Measurements from ENCODE around the gene GAS2.

Gene GAS2

DNA sequence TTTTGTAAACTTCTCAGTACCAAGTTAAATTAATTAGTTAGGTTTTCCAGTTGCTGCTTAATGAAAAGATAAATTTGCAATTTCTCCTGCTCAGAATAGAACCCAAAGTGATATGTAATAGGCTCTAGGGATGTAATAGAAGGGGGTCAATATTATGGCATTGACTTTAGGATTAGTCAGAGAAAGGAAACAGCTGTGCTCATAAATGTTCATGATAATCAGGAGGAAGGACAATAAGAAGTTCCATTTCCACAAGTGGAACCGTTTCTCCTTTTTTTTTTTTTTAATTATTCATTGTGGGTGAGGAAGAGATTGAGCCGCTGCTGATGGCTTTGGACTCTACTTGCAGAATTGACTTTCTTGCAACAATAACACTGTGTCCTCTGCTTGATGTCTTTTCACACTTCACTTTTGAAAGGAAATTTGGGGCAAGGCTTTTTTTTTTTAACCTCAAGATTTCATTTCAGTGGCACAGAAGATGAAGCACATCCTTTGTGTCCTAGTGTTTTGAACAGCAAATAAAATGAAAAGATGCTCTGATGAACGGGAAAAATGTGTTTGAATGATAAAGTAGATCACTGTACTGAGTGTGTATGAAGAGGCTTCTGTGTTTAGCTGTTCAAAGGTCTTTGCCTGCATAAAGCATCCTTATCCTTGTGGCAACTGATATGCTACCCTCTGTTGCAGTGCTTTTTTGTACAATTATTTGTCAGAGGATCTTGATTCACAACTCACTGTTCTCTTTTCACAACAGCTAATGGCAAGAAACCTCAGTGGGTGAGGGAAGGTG is 62.4 kb downstream of the GAS2 start:
- DNase-seq (ENCODE audit: low read depth, low spot score): no peak
- Histone ChIP-seq H3K9me3 (ENCODE audit: insufficient read depth, low read length) (no peaks in the 10 kb centered on the region), H3K4me3 (ENCODE audit: insufficient read length, low read depth) (no peak overlapping the region), H3K9ac (ENCODE audit: insufficient read length, low read depth) (no peak overlapping the region), H3K4me1 (ENCODE audit: insufficient read depth, insufficient read length) (no peaks in the 10 kb centered on the region), H3K36me3 (ENCODE audit: insufficient read depth, insufficient read length, low read length) (no peaks in the 10 kb centered on the region), H3K27me3 (ENCODE audit: insufficient read depth, insufficient read length) (no peaks in the 10 kb centered on the region)
- TF ChIP-seq YY1 (IDR thresholded peaks at IDR 0.05; ENCODE audit: insufficient read depth, insufficient read length) (no peak), ZNF274 (IDR thresholded peaks at IDR 0.05; ENCODE audit: low read depth, low read length) (no peak), SUZ12 (IDR thresholded peaks at IDR 0.05; ENCODE audit: extremely low read depth, insufficient read depth, insufficient read length) (no peak)

DNA sequence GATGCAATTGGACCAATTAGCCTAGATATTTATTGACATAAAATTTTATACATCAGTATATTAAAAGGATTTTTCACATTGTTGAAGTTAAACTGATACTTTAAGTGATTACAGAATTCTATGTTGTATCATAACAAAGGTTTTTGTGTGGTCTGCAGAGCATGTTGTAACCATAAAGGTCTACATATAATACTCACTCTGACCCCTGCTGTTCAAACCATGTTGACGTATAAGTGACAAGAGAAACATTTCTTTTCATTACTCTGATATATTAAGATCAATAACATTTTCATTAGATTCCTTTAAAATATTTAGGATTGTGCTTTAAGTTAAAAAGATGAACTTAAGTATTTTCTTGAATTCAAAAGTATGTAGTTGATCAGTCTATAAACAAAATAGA is 63.9 kb downstream of the GAS2 start:
- TF ChIP-seq YY1 (IDR thresholded peaks at IDR 0.05; ENCODE audit: insufficient read depth, insufficient read length): no peak
- no peak for TF ChIP-seq ZNF274 (IDR thresholded peaks at IDR 0.05; ENCODE audit: low read depth, low read length)
- TF ChIP-seq SUZ12 (IDR thresholded peaks at IDR 0.05; ENCODE audit: extremely low read depth, insufficient read depth, insufficient read length): no peak
- DNase-seq (ENCODE audit: low read depth, low spot score): peak; percentile 0
- Histone ChIP-seq H3K27me3 (ENCODE audit: insufficient read depth, insufficient read length) (no peaks in the 10 kb centered on the region), H3K4me1 (ENCODE audit: insufficient read depth, insufficient read length) (no peaks in the 10 kb centered on the region), H3K36me3 (ENCODE audit: insufficient read depth, insufficient read length, low read length) (no peaks in the 10 kb centered on the region), H3K9ac (ENCODE audit: insufficient read length, low read depth) (no peak overlapping the region), H3K4me3 (ENCODE audit: insufficient read length, low read depth) (no peak overlapping the region), H3K9me3 (ENCODE audit: insufficient read depth, low read length) (no peaks in the 10 kb centered on the region)

DNA sequence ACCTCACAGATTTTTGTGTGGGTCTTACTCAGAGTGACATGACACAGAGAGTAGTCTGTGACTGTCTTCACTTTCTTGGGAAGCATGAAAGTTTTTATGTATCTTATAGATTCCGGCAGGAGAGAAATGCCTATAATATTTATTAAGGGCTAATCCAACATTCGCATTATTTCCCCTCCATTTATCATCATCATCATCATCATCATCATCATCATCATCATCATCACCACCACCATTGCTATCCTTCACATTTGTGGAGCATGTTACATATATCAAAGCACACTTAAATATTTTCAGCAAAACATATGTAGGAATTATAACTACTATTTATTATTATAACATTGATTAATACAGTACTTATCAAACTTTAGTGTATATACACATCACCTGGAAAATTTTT is 66.2 kb downstream of the GAS2 start:
- TF ChIP-seq ZNF274 (IDR thresholded peaks at IDR 0.05; ENCODE audit: low read depth, low read length) (no peak), YY1 (IDR thresholded peaks at IDR 0.05; ENCODE audit: insufficient read depth, insufficient read length) (no peak)
- DNase-seq (ENCODE audit: low read depth, low spot score): no peak
- H3K36me3 ChIP-seq (ENCODE audit: insufficient read depth, insufficient read length, low read length): no peaks in the 10 kb centered on the region

DNA sequence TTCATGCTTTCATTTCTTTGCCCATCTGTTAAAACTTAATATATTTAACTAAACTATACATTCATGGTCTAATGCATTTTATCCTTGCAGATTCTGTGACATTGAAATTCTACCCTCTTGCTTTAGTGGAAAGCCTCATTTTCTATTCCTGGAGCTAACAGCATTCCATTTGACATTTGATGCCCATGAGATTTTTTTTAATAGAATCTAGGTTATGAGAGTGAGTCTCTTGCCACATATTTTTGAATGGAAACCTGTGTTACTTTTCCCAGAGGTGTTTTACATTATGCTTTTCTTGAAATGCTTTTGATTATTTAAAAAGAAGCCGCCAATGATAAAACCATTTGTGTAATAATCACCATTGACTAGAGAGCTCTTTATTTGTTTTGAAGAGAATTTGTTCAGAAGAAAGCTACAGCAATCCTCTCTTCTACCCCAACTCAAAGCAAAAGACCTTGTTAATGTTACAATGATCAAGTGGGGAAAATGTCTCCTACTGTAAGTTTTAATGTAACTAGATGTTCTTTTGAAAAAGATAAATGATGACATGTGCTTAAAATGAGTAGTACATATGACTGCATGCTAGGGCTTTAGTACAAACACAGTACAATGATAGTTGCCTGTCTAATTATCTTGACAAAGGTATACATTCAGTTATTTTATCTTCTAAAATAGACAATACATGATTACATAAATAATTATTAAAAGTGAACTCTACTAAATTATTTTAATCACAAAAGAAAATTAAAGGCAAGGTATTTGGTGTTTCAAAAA is 67.3 kb downstream of the GAS2 start:
- Histone ChIP-seq H3K9me3 (ENCODE audit: insufficient read depth, low read length) (no peaks in the 10 kb centered on the region), H3K4me1 (ENCODE audit: insufficient read depth, insufficient read length) (no peaks in the 10 kb centered on the region), H3K9ac (ENCODE audit: insufficient read length, low read depth) (no peak overlapping the region), H3K27me3 (ENCODE audit: insufficient read depth, insufficient read length) (no peaks in the 10 kb centered on the region), H3K4me3 (ENCODE audit: insufficient read length, low read depth) (no peak overlapping the region), H3K36me3 (ENCODE audit: insufficient read depth, insufficient read length, low read length) (no peaks in the 10 kb centered on the region)
- no peak for DNase-seq (ENCODE audit: low read depth, low spot score)
- no peak for TF ChIP-seq SUZ12 (IDR thresholded peaks at IDR 0.05; ENCODE audit: extremely low read depth, insufficient read depth, insufficient read length)
- TF ChIP-seq YY1 (IDR thresholded peaks at IDR 0.05; ENCODE audit: insufficient read depth, insufficient read length): no peak
- TF ChIP-seq ZNF274 (IDR thresholded peaks at IDR 0.05; ENCODE audit: low read depth, low read length): no peak

More for the DNA sequence above, 66.2 kb downstream of the GAS2 start:
- Histone ChIP-seq H3K4me3 (ENCODE audit: insufficient read length, low read depth) (no peak overlapping the region), H3K9ac (ENCODE audit: insufficient read length, low read depth) (no peak overlapping the region), H3K27me3 (ENCODE audit: insufficient read depth, insufficient read length) (no peaks in the 10 kb centered on the region), H3K9me3 (ENCODE audit: insufficient read depth, low read length) (no peaks in the 10 kb centered on the region), H3K4me1 (ENCODE audit: insufficient read depth, insufficient read length) (no peaks in the 10 kb centered on the region)

DNA sequence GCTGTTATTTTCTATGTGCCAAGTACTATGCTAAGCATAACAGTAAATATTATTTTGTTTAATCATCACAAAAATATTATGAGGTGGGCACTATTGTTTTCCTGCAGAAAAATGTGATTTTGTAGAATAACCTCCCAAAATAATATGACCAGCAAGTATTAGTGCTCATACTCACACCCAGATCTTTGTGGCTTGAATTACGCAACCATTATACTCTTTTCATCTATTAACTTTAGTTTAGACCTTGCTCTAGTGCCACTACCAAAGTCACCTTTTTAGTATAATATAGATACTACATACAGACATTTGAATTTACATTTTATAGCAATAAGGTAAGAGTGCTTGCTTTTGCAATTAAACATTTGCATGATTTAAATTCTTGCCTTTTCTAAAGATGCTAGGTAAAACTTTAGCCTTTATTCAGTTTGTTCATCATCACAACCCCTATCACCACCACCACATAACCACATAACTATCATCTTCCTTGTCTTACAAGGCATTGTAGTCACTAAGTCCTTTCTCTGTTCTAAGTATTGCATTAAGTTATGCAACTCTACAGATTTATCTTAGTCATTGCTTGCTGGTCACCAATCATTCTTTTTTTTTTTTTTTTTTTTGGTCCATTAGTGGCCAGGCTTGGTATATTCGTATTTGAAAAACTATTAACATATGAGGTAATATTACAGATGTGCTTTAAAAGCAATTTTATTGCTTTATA is 68.4 kb downstream of the GAS2 start:
- H3K27me3 ChIP-seq (ENCODE audit: insufficient read depth, insufficient read length): no peaks in the 10 kb centered on the region
- no peak overlapping the region for H3K9ac ChIP-seq (ENCODE audit: insufficient read length, low read depth)
- no peaks in the 10 kb centered on the region for H3K36me3 ChIP-seq (ENCODE audit: insufficient read depth, insufficient read length, low read length)
- DNase-seq (ENCODE audit: low read depth, low spot score): no peak
- no peaks in the 10 kb centered on the region for H3K4me1 ChIP-seq (ENCODE audit: insufficient read depth, insufficient read length)
- H3K9me3 ChIP-seq (ENCODE audit: insufficient read depth, low read length): no peaks in the 10 kb centered on the region
- TF ChIP-seq SUZ12 (IDR thresholded peaks at IDR 0.05; ENCODE audit: extremely low read depth, insufficient read depth, insufficient read length) (no peak), ZNF274 (IDR thresholded peaks at IDR 0.05; ENCODE audit: low read depth, low read length) (no peak), YY1 (IDR thresholded peaks at IDR 0.05; ENCODE audit: insufficient read depth, insufficient read length) (no peak)
- no peak overlapping the region for H3K4me3 ChIP-seq (ENCODE audit: insufficient read length, low read depth)

DNA sequence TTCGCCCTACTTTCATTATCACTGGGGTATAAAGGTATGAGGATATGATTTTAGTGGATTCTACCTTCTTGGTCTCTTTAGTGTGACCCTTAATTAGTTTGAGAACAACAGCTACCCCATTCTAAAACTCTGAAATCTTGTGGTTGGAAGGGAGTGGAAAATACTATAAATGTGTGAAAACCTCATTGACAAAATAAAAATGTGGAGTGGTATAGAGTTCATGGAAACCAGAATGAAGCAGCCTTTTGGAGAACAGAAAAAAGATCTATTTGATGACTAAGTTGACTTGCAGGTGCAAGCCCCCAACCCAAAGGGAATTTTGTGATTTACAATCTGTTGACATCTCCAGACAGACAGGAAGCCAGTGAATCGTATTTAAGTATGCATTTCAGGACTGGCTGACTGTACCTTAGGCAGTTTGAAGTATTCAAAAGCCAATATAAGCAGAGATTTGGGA is 75.8 kb downstream of the GAS2 start:
- TF ChIP-seq ZNF274 (IDR thresholded peaks at IDR 0.05; ENCODE audit: low read depth, low read length) (no peak), YY1 (IDR thresholded peaks at IDR 0.05; ENCODE audit: insufficient read depth, insufficient read length) (no peak)
- Histone ChIP-seq H3K9me3 (ENCODE audit: insufficient read depth, low read length) (no peaks in the 10 kb centered on the region), H3K9ac (ENCODE audit: insufficient read length, low read depth) (no peak overlapping the region), H3K4me3 (ENCODE audit: insufficient read length, low read depth) (no peak overlapping the region), H3K36me3 (ENCODE audit: insufficient read depth, insufficient read length, low read length) (no peaks in the 10 kb centered on the region), H3K4me1 (ENCODE audit: insufficient read depth, insufficient read length) (no peaks in the 10 kb centered on the region), H3K27me3 (ENCODE audit: insufficient read depth, insufficient read length) (no peaks in the 10 kb centered on the region)
- no peak for DNase-seq (ENCODE audit: low read depth, low spot score)

DNA sequence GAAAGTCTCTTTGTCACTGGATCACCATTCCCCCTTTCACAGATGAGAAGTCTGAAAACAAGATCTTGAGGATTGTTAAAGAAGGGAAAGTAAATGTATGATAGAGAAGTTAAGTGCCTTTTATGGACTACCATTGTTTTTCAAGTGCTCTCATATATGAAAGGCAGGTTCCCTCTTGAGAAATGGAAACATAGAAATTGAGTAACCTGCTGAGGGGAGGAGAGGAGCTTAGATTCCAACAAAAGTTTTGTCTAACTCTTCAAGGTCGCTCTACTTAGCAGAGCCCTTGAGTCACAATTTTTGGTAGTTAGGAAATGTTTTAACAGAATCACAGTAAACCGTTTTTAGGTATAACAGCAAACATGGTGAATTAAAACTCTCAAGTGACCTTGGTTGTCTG is 83.1 kb downstream of the GAS2 start:
- Histone ChIP-seq H3K4me3 (ENCODE audit: insufficient read length, low read depth) (no peak overlapping the region), H3K36me3 (ENCODE audit: insufficient read depth, insufficient read length, low read length) (no peaks in the 10 kb centered on the region), H3K9ac (ENCODE audit: insufficient read length, low read depth) (no peak overlapping the region), H3K9me3 (ENCODE audit: insufficient read depth, low read length) (no peaks in the 10 kb centered on the region), H3K4me1 (ENCODE audit: insufficient read depth, insufficient read length) (no peaks in the 10 kb centered on the region), H3K27me3 (ENCODE audit: insufficient read depth, insufficient read length) (no peaks in the 10 kb centered on the region)
- TF ChIP-seq YY1 (IDR thresholded peaks at IDR 0.05; ENCODE audit: insufficient read depth, insufficient read length): no peak
- no peak for TF ChIP-seq ZNF274 (IDR thresholded peaks at IDR 0.05; ENCODE audit: low read depth, low read length)
- no peak for TF ChIP-seq SUZ12 (IDR thresholded peaks at IDR 0.05; ENCODE audit: extremely low read depth, insufficient read depth, insufficient read length)
- DNase-seq (ENCODE audit: low read depth, low spot score): no peak
